ENCODE measurements around the gene KDM5C. TPM values are rescaled to one million over a fixed set of nuclear protein-coding genes. Genes with fewer than 3 reads are reported as not detected.

Gene KDM5C
- total and polyA plus RNA-seq, 4 donors, result 36.1 to 112 (median 78.5) TPM

DNA sequence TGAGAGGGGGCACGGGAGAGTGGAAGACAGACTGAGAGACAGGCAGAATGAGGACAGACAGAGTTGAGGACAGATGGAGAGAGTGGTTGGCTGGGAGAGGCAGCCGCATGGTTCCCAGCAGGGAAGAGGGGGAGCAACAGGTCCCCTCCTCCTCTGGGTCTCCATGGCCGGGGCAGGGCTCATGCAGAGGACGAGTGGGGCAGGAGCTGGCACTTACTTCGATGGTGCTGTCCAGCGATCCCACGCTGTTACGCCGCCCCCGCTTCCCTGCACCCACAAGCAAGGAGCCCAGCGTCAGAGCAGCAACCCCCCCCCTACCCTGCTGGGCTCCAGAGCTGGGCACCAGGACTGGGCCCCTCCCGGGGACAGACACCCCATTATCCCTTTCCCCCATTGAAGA is 10.6 kb upstream of the KDM5C start:
- H3K36me3 ChIP-seq (ENCODE audit: control insufficient read depth in 4 of 4, insufficient read depth in 4 of 4, low read length in 4 of 4), result peaks cover 0 to 7% (median under 1%) of the 10 kb centered on the region in 4 donors
- H3K9me3 ChIP-seq (ENCODE audit: control insufficient read depth in 4 of 4, insufficient read depth in 3 of 4, low read length in 3 of 4), result no peaks in the 10 kb centered on the region
- H3K27ac ChIP-seq (ENCODE audit: low read depth in 1 of 2, low read length in 1 of 2), result no peak overlapping the region
- 77 to 97% methylated on average over 2 to 12 of the region's 12 CpGs for WGBS, 2 donors
- DNase-seq (no peak), ATAC-seq (ENCODE audit: insufficient read depth, low FRiP score) (no peak)
- TF ChIP-seq, protein P1, sequence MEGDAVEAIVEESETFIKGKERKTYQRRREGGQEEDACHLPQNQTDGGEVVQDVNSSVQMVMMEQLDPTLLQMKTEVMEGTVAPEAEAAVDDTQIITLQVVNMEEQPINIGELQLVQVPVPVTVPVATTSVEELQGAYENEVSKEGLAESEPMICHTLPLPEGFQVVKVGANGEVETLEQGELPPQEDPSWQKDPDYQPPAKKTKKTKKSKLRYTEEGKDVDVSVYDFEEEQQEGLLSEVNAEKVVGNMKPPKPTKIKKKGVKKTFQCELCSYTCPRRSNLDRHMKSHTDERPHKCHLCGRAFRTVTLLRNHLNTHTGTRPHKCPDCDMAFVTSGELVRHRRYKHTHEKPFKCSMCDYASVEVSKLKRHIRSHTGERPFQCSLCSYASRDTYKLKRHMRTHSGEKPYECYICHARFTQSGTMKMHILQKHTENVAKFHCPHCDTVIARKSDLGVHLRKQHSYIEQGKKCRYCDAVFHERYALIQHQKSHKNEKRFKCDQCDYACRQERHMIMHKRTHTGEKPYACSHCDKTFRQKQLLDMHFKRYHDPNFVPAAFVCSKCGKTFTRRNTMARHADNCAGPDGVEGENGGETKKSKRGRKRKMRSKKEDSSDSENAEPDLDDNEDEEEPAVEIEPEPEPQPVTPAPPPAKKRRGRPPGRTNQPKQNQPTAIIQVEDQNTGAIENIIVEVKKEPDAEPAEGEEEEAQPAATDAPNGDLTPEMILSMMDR (IDR thresholded peaks at IDR 0.05; ENCODE audit: control extremely low read depth, extremely low read depth), result no peak
- no peak overlapping the region for H3K9ac ChIP-seq (ENCODE audit: insufficient read depth in 1 of 2, low read length in 2 of 2)
- H3K4me3 ChIP-seq, result no peak overlapping the region
- H3K27me3 ChIP-seq (ENCODE audit: control insufficient read depth in 3 of 3, insufficient read depth in 3 of 3, low read length in 2 of 3), result peaks cover 0 to 46% (median 16%) of the 10 kb centered on the region in 3 donors
- no peaks in the 10 kb centered on the region for H3K4me1 ChIP-seq (ENCODE audit: control insufficient read depth in 5 of 5, insufficient read depth in 5 of 5, low read length in 5 of 5)

DNA sequence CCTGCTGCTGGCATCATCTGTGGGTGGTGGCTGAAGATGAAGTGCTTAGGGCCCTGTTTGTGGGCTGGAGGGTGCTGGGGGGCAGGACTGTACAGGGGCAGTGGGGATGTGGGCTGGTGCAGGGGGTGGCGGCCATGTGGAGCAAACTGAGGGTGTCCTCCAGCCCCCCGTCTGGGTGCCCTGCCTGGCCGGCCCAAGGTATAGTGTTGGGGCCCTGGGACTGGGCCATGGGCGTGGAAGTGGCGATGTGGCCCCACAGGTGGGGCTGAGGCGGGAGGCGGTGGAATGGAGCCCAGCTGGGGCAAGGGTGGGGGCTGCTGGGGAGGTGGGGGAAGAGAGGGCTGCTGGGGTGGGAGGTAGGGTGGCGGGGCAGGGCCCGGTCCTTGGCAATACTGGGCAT is 9.5 kb upstream of the KDM5C start:
- no peak for ATAC-seq (ENCODE audit: insufficient read depth, low FRiP score)

DNA sequence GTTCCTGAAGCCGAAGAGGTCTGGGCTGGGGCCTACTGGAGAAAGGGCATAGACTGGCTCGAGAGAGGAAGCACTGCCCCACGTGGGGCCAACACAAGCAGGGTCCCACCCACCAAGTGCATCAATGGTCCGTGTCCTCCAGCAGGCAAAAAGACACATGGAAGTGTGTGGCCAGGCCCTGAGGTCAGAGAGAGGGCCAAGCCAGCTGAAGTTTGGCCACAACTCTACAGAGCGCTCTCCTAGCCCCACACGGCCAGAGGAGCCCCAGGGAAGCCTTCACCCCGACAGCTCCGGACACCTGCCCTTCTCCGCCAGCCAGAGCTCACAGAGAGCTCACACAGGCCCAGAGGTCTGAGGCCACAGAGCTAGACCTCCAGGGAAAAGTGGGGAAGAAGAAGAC is 8.5 kb upstream of the KDM5C start:
- H3K4me1 ChIP-seq (ENCODE audit: control insufficient read depth in 5 of 5, insufficient read depth in 5 of 5, low read length in 5 of 5), result no peaks in the 10 kb centered on the region
- DNase-seq (no peak), ATAC-seq (ENCODE audit: insufficient read depth, low FRiP score) (no peak)
- no peaks in the 10 kb centered on the region for H3K9me3 ChIP-seq (ENCODE audit: control insufficient read depth in 4 of 4, insufficient read depth in 3 of 4, low read length in 3 of 4)
- no peak overlapping the region for H3K27ac ChIP-seq (ENCODE audit: low read depth in 1 of 2, low read length in 1 of 2)
- no peak overlapping the region for H3K4me3 ChIP-seq
- H3K9ac ChIP-seq (ENCODE audit: insufficient read depth in 1 of 2, low read length in 2 of 2), result no peak overlapping the region
- peaks cover 0 to 4% (median under 1%) of the 10 kb centered on the region in 4 donors for H3K36me3 ChIP-seq (ENCODE audit: control insufficient read depth in 4 of 4, insufficient read depth in 4 of 4, low read length in 4 of 4)
- H3K27me3 ChIP-seq (ENCODE audit: control insufficient read depth in 3 of 3, insufficient read depth in 3 of 3, low read length in 2 of 3), result peaks cover 0 to 42% (median 10%) of the 10 kb centered on the region in 3 donors
- 80 to 85% methylated on average over 4 to 9 of the region's 9 CpGs for WGBS, 2 donors
- TF ChIP-seq, protein P1 (IDR thresholded peaks at IDR 0.05; ENCODE audit: control extremely low read depth, extremely low read depth), result no peak

More for the DNA sequence above, 9.5 kb upstream of the KDM5C start:
- no peaks in the 10 kb centered on the region for H3K9me3 ChIP-seq (ENCODE audit: control insufficient read depth in 4 of 4, insufficient read depth in 3 of 4, low read length in 3 of 4)
- 90 to 100% methylated on average over 2 to 9 of the region's 9 CpGs for WGBS, 2 donors
- peaks cover 0 to 7% (median under 1%) of the 10 kb centered on the region in 4 donors for H3K36me3 ChIP-seq (ENCODE audit: control insufficient read depth in 4 of 4, insufficient read depth in 4 of 4, low read length in 4 of 4)
- H3K27ac ChIP-seq (ENCODE audit: low read depth in 1 of 2, low read length in 1 of 2), result no peak overlapping the region
- TF ChIP-seq, protein P1 (IDR thresholded peaks at IDR 0.05; ENCODE audit: control extremely low read depth, extremely low read depth), result no peak
- no peak for DNase-seq
- peaks cover 0 to 44% (median 17%) of the 10 kb centered on the region in 3 donors for H3K27me3 ChIP-seq (ENCODE audit: control insufficient read depth in 3 of 3, insufficient read depth in 3 of 3, low read length in 2 of 3)
- no peak overlapping the region for H3K9ac ChIP-seq (ENCODE audit: insufficient read depth in 1 of 2, low read length in 2 of 2)
- H3K4me1 ChIP-seq (ENCODE audit: control insufficient read depth in 5 of 5, insufficient read depth in 5 of 5, low read length in 5 of 5), result no peaks in the 10 kb centered on the region
- no peak overlapping the region for H3K4me3 ChIP-seq

DNA sequence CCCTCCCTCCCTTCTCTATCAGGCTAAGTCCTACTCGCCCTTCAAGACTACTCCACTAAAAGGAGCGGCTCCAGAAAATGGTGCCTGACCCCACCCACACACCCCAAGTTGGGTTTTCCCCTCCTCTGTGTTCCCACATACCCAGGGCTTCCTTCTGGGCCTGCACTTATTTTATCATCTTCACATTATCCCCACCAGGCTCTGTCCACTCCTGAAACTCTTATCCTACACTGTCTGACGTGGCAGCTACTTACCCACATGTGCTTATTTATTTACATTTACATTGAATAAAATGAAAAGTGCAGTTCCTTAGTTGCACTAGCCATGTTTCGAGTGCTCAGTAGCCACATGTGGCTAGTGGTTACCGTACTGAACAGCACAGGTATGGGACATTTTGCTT is 5.1 kb upstream of the KDM5C start:
- Histone ChIP-seq H3K4me3 (no peak overlapping the region), H3K9me3 (ENCODE audit: control insufficient read depth in 4 of 4, insufficient read depth in 3 of 4, low read length in 3 of 4) (no peaks in the 10 kb centered on the region), H3K27ac (ENCODE audit: low read depth in 1 of 2, low read length in 1 of 2) (no peak overlapping the region), H3K9ac (ENCODE audit: insufficient read depth in 1 of 2, low read length in 2 of 2) (no peak overlapping the region), H3K36me3 (ENCODE audit: control insufficient read depth in 4 of 4, insufficient read depth in 4 of 4, low read length in 4 of 4) (peaks cover 0 to 2% (median 0%) of the 10 kb centered on the region in 4 donors), H3K27me3 (ENCODE audit: control insufficient read depth in 3 of 3, insufficient read depth in 3 of 3, low read length in 2 of 3) (peaks cover 0 to 32% (median 7%) of the 10 kb centered on the region in 3 donors), H3K4me1 (ENCODE audit: control insufficient read depth in 5 of 5, insufficient read depth in 5 of 5, low read length in 5 of 5) (peaks cover 0 to 5% (median 0%) of the 10 kb centered on the region in 5 donors)
- TF ChIP-seq, protein P1 (IDR thresholded peaks at IDR 0.05; ENCODE audit: control extremely low read depth, extremely low read depth), result no peak
- 75 to 92% methylated on average over 5 of the region's 5 CpGs for WGBS, 2 donors
- DNase-seq (no peak), ATAC-seq (ENCODE audit: insufficient read depth, low FRiP score) (no peak)

All from lung (tissue), 12 donors.